Measurements from ENCODE around the gene FIG4.
"Not testable (repeated sequence)": the region's sequence is repeated elsewhere in the genome, so short reads cannot be mapped to it uniquely, and the experiment has no call there.

- TF ChIP-seq TAF1 (IDR thresholded peaks at IDR 0.05; ENCODE audit: borderline replicate concordance, low read depth, low read length); POLR2A (IDR thresholded peaks at IDR 0.05; ENCODE audit: low read depth, low read length): not testable (repeated sequence)
Observed at GRCh38 chr6:109771939-109772755, 81.1 kb downstream of the FIG4 start.

All from GM12892 (cell line).